ENCODE data around the gene TUBA1B. TPM values are rescaled to one million over a fixed set of nuclear protein-coding genes. Genes with fewer than 3 reads are reported as not detected.

Gene TUBA1B
- total and polyA plus RNA-seq, 2 of the 13 experiments (the other 11 are each of a cell fraction or from before 2014, with no cell fraction given) = 1,275 to 1,353 TPM

GRCh38 chr12:49131051-49131893, at the start of gene TUBA1B (continued):
- TF ChIP-seq, protein P1, sequence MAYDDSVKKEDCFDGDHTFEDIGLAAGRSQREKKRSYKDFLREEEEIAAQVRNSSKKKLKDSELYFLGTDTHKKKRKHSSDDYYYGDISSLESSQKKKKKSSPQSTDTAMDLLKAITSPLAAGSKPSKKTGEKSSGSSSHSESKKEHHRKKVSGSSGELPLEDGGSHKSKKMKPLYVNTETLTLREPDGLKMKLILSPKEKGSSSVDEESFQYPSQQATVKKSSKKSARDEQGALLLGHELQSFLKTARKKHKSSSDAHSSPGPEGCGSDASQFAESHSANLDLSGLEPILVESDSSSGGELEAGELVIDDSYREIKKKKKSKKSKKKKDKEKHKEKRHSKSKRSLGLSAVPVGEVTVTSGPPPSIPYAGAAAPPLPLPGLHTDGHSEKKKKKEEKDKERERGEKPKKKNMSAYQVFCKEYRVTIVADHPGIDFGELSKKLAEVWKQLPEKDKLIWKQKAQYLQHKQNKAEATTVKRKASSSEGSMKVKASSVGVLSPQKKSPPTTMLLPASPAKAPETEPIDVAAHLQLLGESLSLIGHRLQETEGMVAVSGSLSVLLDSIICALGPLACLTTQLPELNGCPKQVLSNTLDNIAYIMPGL (CRISPR knock-in tag; IDR thresholded peaks at IDR 0.05; ENCODE audit: borderline replicate concordance in 1 of 2, low read depth in 1 of 2) = peak in 1 of 2 experiments; percentile 47; a peak in 2 of 4 replicates
- TF ChIP-seq ZNF382 (CRISPR knock-in tag; IDR thresholded peaks at IDR 0.05; ENCODE audit: borderline replicate concordance) (no peak), YY1 (IDR thresholded peaks at IDR 0.05; ENCODE audit: insufficient read depth, insufficient replicate concordance, low read depth, low read length) (peak; percentile 87), ZNF24 (IDR thresholded peaks at IDR 0.05) (no peak), PRPF4 (IDR thresholded peaks at IDR 0.05; ENCODE audit: low read depth, low read length, poor library complexity, severe bottlenecking) (no peak), ZNF777 (CRISPR knock-in tag; IDR thresholded peaks at IDR 0.05) (peak; percentile 39), ZNF552 (CRISPR knock-in tag; IDR thresholded peaks at IDR 0.05; ENCODE audit: borderline replicate concordance) (no peak), ZNF652 (CRISPR knock-in tag; IDR thresholded peaks at IDR 0.05; ENCODE audit: borderline replicate concordance, low read depth) (no peak), SP1 (IDR thresholded peaks at IDR 0.05) (no peak), SP1 (CRISPR knock-in tag; IDR thresholded peaks at IDR 0.05) (peak; percentile 82), MBD4 (IDR thresholded peaks at IDR 0.05; ENCODE audit: borderline replicate concordance, low read length) (no peak; the same call in 1 of the 2 replicates), ZNF333 (CRISPR knock-in tag; IDR thresholded peaks at IDR 0.05; ENCODE audit: borderline replicate concordance) (0 out of 2 replicates have a peak, but pooled peaks have one; percentile 54), ZFYVE20 (CRISPR knock-in tag; IDR thresholded peaks at IDR 0.05; ENCODE audit: borderline replicate concordance, low read depth) (no peak), ARNT2 (CRISPR knock-in tag; IDR thresholded peaks at IDR 0.05; ENCODE audit: low read depth) (peak; percentile 60; the same call in 1 of the 2 replicates), HNF4G (IDR thresholded peaks at IDR 0.05; ENCODE audit: borderline replicate concordance, low read depth, low read length) (no peak), HNF4G (CRISPR knock-in tag; IDR thresholded peaks at IDR 0.05; ENCODE audit: borderline replicate concordance, low read depth) (no peak), ZNF569 (CRISPR knock-in tag; IDR thresholded peaks at IDR 0.05; ENCODE audit: borderline replicate concordance) (no peak), HMG20B (CRISPR knock-in tag; conservative IDR thresholded peaks at IDR 0.05) (no peak), RBFOX2 (IDR thresholded peaks at IDR 0.05; ENCODE audit: low read depth, low read length) (peak; percentile 89)
- TF ChIP-seq, protein P2, sequence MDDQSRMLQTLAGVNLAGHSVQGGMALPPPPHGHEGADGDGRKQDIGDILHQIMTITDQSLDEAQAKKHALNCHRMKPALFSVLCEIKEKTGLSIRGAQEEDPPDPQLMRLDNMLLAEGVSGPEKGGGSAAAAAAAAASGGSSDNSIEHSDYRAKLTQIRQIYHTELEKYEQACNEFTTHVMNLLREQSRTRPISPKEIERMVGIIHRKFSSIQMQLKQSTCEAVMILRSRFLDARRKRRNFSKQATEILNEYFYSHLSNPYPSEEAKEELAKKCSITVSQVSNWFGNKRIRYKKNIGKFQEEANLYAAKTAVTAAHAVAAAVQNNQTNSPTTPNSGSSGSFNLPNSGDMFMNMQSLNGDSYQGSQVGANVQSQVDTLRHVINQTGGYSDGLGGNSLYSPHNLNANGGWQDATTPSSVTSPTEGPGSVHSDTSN (CRISPR knock-in tag; IDR thresholded peaks at IDR 0.05; ENCODE audit: borderline replicate concordance) = 0 out of 2 replicates have a peak, but pooled peaks have one; percentile 65
- TF ChIP-seq, protein P3, sequence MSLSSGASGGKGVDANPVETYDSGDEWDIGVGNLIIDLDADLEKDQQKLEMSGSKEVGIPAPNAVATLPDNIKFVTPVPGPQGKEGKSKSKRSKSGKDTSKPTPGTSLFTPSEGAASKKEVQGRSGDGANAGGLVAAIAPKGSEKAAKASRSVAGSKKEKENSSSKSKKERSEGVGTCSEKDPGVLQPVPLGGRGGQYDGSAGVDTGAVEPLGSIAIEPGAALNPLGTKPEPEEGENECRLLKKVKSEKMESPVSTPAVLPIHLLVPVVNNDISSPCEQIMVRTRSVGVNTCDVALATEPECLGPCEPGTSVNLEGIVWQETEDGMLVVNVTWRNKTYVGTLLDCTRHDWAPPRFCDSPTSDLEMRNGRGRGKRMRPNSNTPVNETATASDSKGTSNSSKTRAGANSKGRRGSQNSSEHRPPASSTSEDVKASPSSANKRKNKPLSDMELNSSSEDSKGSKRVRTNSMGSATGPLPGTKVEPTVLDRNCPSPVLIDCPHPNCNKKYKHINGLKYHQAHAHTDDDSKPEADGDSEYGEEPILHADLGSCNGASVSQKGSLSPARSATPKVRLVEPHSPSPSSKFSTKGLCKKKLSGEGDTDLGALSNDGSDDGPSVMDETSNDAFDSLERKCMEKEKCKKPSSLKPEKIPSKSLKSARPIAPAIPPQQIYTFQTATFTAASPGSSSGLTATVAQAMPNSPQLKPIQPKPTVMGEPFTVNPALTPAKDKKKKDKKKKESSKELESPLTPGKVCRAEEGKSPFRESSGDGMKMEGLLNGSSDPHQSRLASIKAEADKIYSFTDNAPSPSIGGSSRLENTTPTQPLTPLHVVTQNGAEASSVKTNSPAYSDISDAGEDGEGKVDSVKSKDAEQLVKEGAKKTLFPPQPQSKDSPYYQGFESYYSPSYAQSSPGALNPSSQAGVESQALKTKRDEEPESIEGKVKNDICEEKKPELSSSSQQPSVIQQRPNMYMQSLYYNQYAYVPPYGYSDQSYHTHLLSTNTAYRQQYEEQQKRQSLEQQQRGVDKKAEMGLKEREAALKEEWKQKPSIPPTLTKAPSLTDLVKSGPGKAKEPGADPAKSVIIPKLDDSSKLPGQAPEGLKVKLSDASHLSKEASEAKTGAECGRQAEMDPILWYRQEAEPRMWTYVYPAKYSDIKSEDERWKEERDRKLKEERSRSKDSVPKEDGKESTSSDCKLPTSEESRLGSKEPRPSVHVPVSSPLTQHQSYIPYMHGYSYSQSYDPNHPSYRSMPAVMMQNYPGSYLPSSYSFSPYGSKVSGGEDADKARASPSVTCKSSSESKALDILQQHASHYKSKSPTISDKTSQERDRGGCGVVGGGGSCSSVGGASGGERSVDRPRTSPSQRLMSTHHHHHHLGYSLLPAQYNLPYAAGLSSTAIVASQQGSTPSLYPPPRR (CRISPR knock-in tag; IDR thresholded peaks at IDR 0.05; ENCODE audit: borderline replicate concordance) = 0 out of 2 replicates have a peak, but pooled peaks have one; percentile 8
